ENCODE measurements around the gene XRN1. TPM values are rescaled to one million over a fixed set of nuclear protein-coding genes. Genes with fewer than 3 reads are reported as not detected.
"Not testable (repeated sequence)": the region's sequence is repeated elsewhere in the genome, so short reads cannot be mapped to it uniquely, and the experiment has no call there.

The XRN1 gene
- total RNA-seq, 2 experiments from 2014 or later, result 85.7 to 97.6 TPM

GRCh38 chr3:142374687-142375086, 73.2 kb downstream of the XRN1 start:
- POLR2A ChIA-PET, result no interaction called here
- Mint-ChIP-seq H3K9me3 (no peaks in the 10 kb centered on the region), H3K27ac (no peak overlapping the region), H3K4me3 (no peak overlapping the region), H3K27me3 (no peaks in the 10 kb centered on the region), H3K4me1 (ENCODE audit: low read depth) (no peaks in the 10 kb centered on the region), H3K36me3 (ENCODE audit: low read depth) (peaks cover 94% of the 10 kb centered on the region)
- Histone ChIP-seq H3K27ac (ENCODE audit: low read depth in 1 of 2, low read length in 2 of 2) (no peak overlapping the region), H3K4me3 (ENCODE audit: low read length) (no peak overlapping the region), H3K4me1 (ENCODE audit: insufficient read depth, low read length) (no peaks in the 10 kb centered on the region), H3K9me3 (ENCODE audit: control insufficient read depth in 1 of 2, insufficient read depth in 1 of 2, low read length in 2 of 2) (no peaks in the 10 kb centered on the region), H3K36me3 (ENCODE audit: insufficient read depth, low read length) (peaks cover 57% of the 10 kb centered on the region), H3K27me3 (ENCODE audit: control insufficient read depth in 1 of 2, insufficient read depth in 2 of 2, low read length in 2 of 2) (no peaks in the 10 kb centered on the region)
- no peak for ATAC-seq (ENCODE audit: poor library complexity)
- CTCF ChIA-PET, result no interaction called here
- DNase-seq, result no peak
- intact Hi-C loops (cut with DNase I, micrococcal nuclease), result loop anchor here in 1 of 2 experiments (5.0 kb wide), 1 partner anchor 48 kb away; no protein-coding TSS in a partner anchor
- no peak for TF ChIP-seq CTCF (IDR thresholded peaks at IDR 0.05)

- CTCF ChIA-PET, result interaction anchor here (0.9 kb wide), 1 partner anchor 809 kb away, joined by 3 read pairs; no protein-coding TSS in a partner anchor
- not testable (repeated sequence) for H3K9me3 Mint-ChIP-seq
Measured at GRCh38 chr3:142369576-142369975, 78.3 kb downstream of the XRN1 start.

GRCh38 chr3:142366434-142366833, 81.4 kb downstream of the XRN1 start:
- no peaks in the 10 kb centered on the region for H3K4me1 ChIP-seq (ENCODE audit: insufficient read depth, low read length)
- Mint-ChIP-seq H3K4me3 (no peak overlapping the region), H3K9me3 (no peaks in the 10 kb centered on the region), H3K27me3 (no peaks in the 10 kb centered on the region), H3K27ac (no peak overlapping the region), H3K36me3 (ENCODE audit: low read depth) (peaks cover 71% of the 10 kb centered on the region), H3K4me1 (ENCODE audit: low read depth) (no peaks in the 10 kb centered on the region)
- no peak overlapping the region for H3K4me3 ChIP-seq (ENCODE audit: low read length)
- TF ChIP-seq CTCF (IDR thresholded peaks at IDR 0.05), result no peak
- no peaks in the 10 kb centered on the region for H3K27me3 ChIP-seq (ENCODE audit: control insufficient read depth in 1 of 2, insufficient read depth in 2 of 2, low read length in 2 of 2)
- H3K27ac ChIP-seq (ENCODE audit: low read depth in 1 of 2, low read length in 2 of 2), result no peak overlapping the region
- H3K36me3 ChIP-seq (ENCODE audit: insufficient read depth, low read length), result peaks cover 65% of the 10 kb centered on the region
- ATAC-seq (ENCODE audit: poor library complexity) (no peak), DNase-seq (no peak)
- ChIA-PET CTCF (no interaction called here), POLR2A (no interaction called here)
- no peaks in the 10 kb centered on the region for H3K9me3 ChIP-seq (ENCODE audit: control insufficient read depth in 1 of 2, insufficient read depth in 1 of 2, low read length in 2 of 2)
- intact Hi-C loops (cut with DNase I, micrococcal nuclease), result no loop called here

More at GRCh38 chr3:142369576-142369975, 78.3 kb downstream of the XRN1 start:
- POLR2A ChIA-PET; intact Hi-C loops (cut with DNase I, micrococcal nuclease); H3K27ac Mint-ChIP-seq; H3K4me3 ChIP-seq (ENCODE audit: low read length); ATAC-seq (ENCODE audit: poor library complexity); H3K4me1 ChIP-seq (ENCODE audit: insufficient read depth, low read length); H3K4me1 Mint-ChIP-seq (ENCODE audit: low read depth); H3K27ac ChIP-seq (ENCODE audit: low read depth in 1 of 2, low read length in 2 of 2); H3K4me3 Mint-ChIP-seq; H3K27me3 Mint-ChIP-seq; DNase-seq; H3K27me3 ChIP-seq (ENCODE audit: control insufficient read depth in 1 of 2, insufficient read depth in 2 of 2, low read length in 2 of 2); H3K9me3 ChIP-seq (ENCODE audit: control insufficient read depth in 1 of 2, insufficient read depth in 1 of 2, low read length in 2 of 2): not testable (repeated sequence)
- H3K36me3 ChIP-seq (ENCODE audit: insufficient read depth, low read length), result peaks cover 58% of the 10 kb centered on the region
- H3K36me3 Mint-ChIP-seq (ENCODE audit: low read depth), result peaks cover 77% of the 10 kb centered on the region

- Histone ChIP-seq H3K27ac (ENCODE audit: low read depth in 1 of 2, low read length in 2 of 2) (no peak overlapping the region), H3K4me1 (ENCODE audit: insufficient read depth, low read length) (no peaks in the 10 kb centered on the region), H3K9me3 (ENCODE audit: control insufficient read depth in 1 of 2, insufficient read depth in 1 of 2, low read length in 2 of 2) (no peaks in the 10 kb centered on the region), H3K27me3 (ENCODE audit: control insufficient read depth in 1 of 2, insufficient read depth in 2 of 2, low read length in 2 of 2) (no peaks in the 10 kb centered on the region), H3K4me3 (ENCODE audit: low read length) (no peak overlapping the region), H3K36me3 (ENCODE audit: insufficient read depth, low read length) (peaks cover 57% of the 10 kb centered on the region)
- no peaks in the 10 kb centered on the region for H3K4me1 Mint-ChIP-seq (ENCODE audit: low read depth)
- no peak overlapping the region for H3K4me3 Mint-ChIP-seq
- ChIA-PET POLR2A (no interaction called here), CTCF (no interaction called here)
- no peaks in the 10 kb centered on the region for H3K27me3 Mint-ChIP-seq
- H3K27ac Mint-ChIP-seq, result no peak overlapping the region
- no peaks in the 10 kb centered on the region for H3K9me3 Mint-ChIP-seq
- H3K36me3 Mint-ChIP-seq (ENCODE audit: low read depth), result peaks cover 73% of the 10 kb centered on the region
- no peak for DNase-seq
- TF ChIP-seq CTCF (IDR thresholded peaks at IDR 0.05), result no peak
- ATAC-seq (ENCODE audit: poor library complexity), result no peak
- intact Hi-C loops (cut with DNase I, micrococcal nuclease), result no loop called here
Measured at GRCh38 chr3:142363936-142364467, 83.8 kb downstream of the XRN1 start.

GRCh38 chr3:142363433-142363832, 84.4 kb downstream of the XRN1 start:
- H3K4me1 Mint-ChIP-seq (ENCODE audit: low read depth); H3K9me3 ChIP-seq (ENCODE audit: control insufficient read depth in 1 of 2, insufficient read depth in 1 of 2, low read length in 2 of 2); DNase-seq; ATAC-seq (ENCODE audit: poor library complexity); H3K27ac Mint-ChIP-seq; H3K27me3 ChIP-seq (ENCODE audit: control insufficient read depth in 1 of 2, insufficient read depth in 2 of 2, low read length in 2 of 2); H3K9me3 Mint-ChIP-seq; H3K4me3 Mint-ChIP-seq; H3K4me1 ChIP-seq (ENCODE audit: insufficient read depth, low read length); H3K4me3 ChIP-seq (ENCODE audit: low read length); H3K27ac ChIP-seq (ENCODE audit: low read depth in 1 of 2, low read length in 2 of 2); CTCF ChIA-PET; POLR2A ChIA-PET; intact Hi-C loops (cut with DNase I, micrococcal nuclease); H3K27me3 Mint-ChIP-seq: not testable (repeated sequence)
- peaks cover 74% of the 10 kb centered on the region for H3K36me3 Mint-ChIP-seq (ENCODE audit: low read depth)
- H3K36me3 ChIP-seq (ENCODE audit: insufficient read depth, low read length), result peaks cover 57% of the 10 kb centered on the region
